ENCODE data around the gene PHOX2A.
"Not testable (repeated sequence)": the region's sequence is repeated elsewhere in the genome, so short reads cannot be mapped to it uniquely, and the experiment has no call there.

PHOX2A gene

GRCh38 chr11:72221386-72222075 lies 22.4 kb downstream of the PHOX2A start:
- no peak for DNase-seq (ENCODE audit: low spot score)

DNA sequence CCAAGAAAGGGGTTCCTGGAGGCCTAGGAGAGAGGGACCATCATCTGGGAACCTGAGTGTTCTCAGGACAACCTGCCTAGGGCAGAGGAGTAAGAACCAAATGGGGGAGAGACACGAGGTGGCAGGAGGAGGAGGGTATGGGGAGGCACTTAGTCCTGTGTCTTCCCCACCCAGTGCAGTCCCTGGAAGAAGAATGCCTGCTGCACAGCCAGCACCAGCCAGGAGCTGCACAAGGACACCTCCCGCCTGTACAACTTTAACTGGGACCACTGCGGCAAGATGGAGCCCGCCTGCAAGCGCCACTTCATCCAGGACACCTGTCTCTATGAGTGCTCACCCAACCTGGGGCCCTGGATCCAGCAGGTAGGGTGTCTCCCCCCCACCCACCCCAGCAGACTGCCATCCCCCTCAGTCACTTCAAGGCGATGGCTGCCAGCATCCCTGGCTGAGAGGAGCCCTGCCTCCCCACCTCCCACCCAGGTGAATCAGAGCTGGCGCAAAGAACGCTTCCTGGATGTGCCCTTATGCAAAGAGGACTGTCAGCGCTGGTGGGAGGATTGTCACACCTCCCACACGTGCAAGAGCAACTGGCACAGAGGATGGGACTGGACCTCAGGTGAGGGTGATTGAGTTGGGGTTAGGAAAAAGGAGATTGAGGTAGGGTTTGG lies 23.1 kb downstream of the PHOX2A start:
- DNase-seq (ENCODE audit: low spot score) = no peak

- no peak for DNase-seq (ENCODE audit: low spot score)
Observed at GRCh38 chr11:72218251-72218745, 25.7 kb downstream of the PHOX2A start.

DNA sequence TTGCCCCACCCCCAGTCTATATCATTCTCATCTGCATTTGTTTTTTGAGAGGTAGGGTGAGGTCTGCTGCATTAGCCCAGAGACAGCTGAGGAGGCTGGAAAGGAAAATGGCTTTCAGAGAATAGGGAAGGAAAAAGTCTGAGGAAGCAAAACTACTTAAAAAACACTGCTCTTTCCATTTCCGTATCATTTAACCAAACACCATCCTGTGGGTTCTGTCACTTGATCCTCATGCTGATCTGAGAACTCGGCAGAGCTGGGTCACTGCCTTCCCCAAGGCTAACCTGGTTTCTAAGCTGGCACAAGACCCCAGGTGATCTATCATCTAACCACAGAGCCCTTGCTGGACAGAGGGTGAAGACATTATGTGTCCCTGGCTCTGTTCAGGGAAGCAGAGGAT lies 26.1 kb downstream of the PHOX2A start:
- no peak for DNase-seq (ENCODE audit: low spot score)

DNA sequence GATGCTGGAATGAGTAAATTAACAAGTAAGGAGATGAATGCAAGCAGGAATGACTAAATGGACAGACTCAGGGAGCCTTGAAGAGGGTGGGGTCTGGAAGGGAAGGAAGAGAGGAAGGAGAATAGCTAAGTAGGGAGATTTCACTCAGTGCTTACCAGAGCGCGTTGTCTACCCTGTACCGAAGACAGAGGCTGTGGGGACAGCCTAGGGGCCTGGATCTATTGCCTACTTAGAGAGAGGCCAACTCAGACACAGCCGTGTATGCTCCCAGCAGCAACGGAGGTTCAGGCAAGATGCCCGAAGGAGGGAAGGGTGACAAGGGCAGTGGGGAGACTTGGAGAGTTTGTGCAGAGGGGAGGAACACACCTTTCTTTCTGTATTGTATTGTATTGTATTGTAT lies 27.3 kb downstream of the PHOX2A start, which contains the start of gene FOLR2:
Gene FOLR2, plus strand, starts transcription at position 157 of the 400 bp plus-strand sequence. CDS start 1,791 bp downstream, outside the sequence.
- DNase-seq (ENCODE audit: low spot score) = no peak

DNA sequence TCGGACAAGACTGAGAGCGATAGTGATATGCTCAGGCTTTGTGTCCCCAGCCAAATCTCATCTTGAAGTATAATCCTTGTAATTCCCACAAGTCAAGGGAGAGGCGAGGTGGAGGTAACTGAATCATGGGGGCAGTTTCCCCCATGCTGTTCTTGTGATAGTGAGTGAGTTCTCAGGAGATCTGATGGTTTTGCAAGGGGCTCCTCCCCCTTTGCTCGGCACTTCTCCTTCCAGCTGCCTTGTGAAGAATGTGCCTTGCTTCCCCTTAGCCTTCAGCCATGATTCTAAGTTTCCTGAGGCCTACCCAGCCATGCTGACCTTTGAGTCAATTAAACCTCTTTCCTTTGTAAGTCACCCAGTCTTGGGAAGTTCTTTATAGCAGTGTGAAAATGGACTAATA lies 34.9 kb downstream of the PHOX2A start:
- DNase-seq (ENCODE audit: low spot score) = no peak

DNA sequence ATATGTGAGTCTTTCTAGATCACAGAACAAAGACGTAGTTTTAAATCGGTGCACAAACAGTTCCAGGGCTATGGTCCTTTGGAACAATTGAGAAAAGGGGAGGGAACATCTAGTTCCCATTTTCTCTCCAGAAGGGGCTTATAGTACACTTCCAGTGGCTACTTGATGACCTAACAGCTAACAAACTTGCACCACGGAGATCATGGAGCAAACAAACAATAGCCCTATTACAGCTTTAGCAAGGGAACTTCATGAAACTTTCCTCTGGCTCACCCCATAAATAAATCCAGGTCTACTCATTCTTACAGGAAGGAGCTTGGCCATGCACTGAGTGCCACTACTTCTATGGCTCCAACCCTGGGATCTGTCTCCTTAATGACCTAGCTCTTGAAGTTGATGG lies 35.7 kb downstream of the PHOX2A start:
- DNase-seq (ENCODE audit: low spot score) = no peak

DNA sequence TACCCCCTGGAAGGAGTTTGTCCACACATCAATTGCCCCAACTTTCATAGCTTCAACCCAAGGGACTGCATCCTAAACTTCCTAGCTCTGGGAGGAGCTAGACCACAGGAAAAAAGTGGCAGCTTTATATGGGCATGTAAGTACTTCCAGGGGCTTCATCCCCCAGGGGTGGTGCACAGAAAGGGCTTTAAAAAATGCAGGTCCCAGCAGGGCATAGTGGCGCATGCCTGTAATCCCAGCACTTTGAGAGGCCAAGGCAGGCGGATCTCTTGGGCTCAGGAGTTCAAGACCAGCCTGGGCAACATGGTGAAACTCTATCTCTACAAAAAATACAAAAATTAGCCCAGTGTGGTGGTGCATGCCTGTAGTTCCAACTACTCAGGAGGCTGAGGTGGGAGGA lies 37.2 kb downstream of the PHOX2A start:
- DNase-seq (ENCODE audit: low spot score) = not testable (repeated sequence)

- no peak for DNase-seq (ENCODE audit: low spot score)
Observed at GRCh38 chr11:72204886-72205285, 39.1 kb downstream of the PHOX2A start.

DNA sequence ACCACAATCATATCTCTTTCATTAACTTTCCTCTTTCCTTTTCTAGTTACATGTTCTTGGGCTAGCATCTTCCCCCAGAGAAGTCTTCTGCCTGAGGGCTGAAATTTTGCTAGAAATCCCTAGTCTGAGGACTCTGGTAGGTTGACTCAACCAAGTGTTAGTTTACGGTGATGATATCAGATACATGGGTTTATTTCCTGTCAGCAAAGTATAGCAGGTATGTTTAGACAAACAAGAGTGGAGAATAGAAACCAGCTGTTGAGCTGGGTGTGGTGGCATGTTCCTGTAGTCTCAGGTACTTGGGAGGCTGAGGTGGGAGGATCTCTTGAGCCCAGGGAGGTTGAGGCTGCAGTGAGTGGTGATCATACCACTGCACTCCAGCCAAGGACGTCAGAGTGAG lies 40.8 kb downstream of the PHOX2A start:
- no peak for DNase-seq (ENCODE audit: low spot score)

DNA sequence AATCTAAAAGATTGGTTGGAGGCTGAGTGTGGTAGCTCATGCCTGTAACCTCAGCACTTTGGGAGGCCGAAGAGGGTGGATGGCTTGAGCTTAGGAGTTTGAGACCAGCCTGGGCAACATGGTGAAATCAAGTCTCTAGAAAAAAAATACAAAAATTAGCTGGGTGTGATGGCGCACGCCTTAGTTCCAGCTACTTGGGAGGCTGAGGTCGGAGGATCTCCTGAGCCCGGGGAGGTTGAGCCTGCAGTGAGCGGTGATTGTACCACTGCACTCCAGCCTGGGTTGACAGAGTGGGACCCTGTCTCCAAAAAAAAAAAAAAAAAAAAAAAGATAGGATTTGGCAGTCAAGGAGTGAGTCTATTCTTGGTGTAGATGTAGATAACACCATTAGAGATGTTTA lies 41.4 kb downstream of the PHOX2A start:
- DNase-seq (ENCODE audit: low spot score) = no peak

GRCh38 chr11:72201445-72201844 lies 42.5 kb downstream of the PHOX2A start:
- not testable (repeated sequence) for DNase-seq (ENCODE audit: low spot score)

DNA sequence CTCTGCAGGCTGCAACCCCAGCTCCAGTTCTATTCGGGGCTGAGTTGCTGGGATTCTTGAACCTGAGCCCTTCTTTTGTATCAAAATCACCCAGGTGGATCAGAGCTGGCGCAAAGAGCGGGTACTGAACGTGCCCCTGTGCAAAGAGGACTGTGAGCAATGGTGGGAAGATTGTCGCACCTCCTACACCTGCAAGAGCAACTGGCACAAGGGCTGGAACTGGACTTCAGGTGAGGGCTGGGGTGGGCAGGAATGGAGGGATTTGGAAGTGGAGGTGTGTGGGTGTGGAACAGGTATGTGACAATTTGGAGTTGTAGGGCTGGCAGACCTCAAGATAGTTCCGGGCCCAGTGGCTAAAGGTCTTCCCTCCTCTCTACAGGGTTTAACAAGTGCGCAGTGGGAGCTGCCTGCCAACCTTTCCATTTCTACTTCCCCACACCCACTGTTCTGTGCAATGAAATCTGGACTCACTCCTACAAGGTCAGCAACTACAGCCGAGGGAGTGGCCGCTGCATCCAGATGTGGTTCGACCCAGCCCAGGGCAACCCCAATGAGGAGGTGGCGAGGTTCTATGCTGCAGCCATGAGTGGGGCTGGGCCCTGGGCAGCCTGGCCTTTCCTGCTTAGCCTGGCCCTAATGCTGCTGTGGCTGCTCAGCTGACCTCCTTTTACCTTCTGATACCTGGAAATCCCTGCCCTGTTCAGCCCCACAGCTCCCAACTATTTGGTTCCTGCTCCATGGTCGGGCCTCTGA lies 48.3 kb downstream of the PHOX2A start:
- DNase-seq (ENCODE audit: low spot score) = no peak

DNA sequence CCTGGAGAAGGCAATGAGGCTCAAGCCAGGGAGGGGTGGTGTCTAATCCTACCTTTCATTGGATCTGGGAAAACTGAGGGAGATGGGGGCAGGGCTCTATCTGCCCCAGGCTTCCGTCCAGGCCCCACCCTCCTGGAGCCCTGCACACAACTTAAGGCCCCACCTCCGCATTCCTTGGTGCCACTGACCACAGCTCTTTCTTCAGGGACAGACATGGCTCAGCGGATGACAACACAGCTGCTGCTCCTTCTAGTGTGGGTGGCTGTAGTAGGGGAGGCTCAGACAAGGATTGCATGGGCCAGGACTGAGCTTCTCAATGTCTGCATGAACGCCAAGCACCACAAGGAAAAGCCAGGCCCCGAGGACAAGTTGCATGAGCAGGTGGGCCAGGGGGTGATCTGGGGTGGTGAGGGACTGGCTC lies 52.0 kb downstream of the PHOX2A start, which contains the start of gene FOLR1:
Gene FOLR1, plus strand, starts transcription at position 180 of the 421 bp plus-strand sequence. Its CDS starts 34 bp downstream, at position 214.
- peak; percentile 53 for DNase-seq (ENCODE audit: low spot score)

DNA sequence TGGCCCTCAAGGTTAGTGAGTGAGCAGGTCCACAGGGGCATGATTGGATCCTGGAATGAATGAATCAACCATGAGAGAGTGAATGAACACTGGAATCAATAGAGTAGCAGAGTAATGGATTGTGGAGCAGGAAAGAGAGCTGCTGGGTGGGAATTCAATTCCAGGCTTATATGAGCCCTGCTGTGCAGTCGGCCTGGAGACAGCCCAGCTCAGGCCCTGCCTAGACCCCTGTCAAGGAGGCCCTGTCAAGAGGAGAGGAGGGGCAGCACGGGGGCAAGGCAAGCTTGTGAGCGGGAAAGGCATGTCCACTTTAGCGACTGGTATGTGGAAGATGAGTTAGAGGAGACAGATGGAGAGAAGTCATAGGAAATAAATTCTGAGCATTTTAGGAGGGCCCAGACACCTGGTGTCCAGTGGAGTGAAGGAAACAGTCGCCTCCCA lies 53.3 kb downstream of the PHOX2A start:
- DNase-seq (ENCODE audit: low spot score) = no peak

DNA sequence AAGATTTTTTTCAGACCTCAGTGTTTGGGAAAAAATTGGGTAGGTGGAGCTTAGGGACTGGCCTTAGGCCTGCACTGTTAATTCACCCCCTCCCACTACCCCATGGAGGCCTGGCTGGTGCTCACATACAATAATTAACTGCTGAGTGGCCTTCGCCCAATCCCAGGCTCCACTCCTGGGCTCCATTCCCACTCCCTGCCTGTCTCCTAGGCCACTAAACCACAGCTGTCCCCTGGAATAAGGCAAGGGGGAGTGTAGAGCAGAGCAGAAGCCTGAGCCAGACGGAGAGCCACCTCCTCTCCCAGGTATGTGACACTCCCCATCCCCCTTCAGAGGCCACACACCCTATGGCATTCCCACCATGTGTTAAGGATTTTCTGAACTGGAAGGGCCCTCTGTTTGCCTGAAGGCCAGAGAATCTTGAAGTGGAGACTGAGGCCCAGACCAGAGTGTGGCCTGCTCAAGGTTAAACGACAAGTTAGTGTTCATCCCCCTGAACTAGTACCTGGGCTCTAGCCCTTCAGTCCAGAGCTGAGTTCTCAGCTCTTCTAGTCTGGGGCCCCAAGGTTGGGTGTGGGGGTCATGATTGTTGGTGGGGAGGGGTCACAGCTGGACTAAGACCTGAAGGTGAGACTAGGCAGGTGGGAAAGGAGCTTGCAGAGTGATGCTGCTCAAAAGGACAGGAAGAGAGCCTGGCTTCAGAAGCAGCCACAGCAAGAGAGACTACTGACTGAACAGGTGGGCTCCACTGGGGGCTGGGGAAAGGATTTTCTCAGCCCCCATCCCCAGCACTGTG lies 54.3 kb downstream of the PHOX2A start:
- DNase-seq (ENCODE audit: low spot score) = peak; percentile 55
